Left ventricle myocardium inferior (tissue), 1 donor: Measurements from ENCODE around the gene EPB41. TPM values are rescaled to one million over a fixed set of nuclear protein-coding genes. Genes with fewer than 3 reads are reported as not detected.

ENCODE experiments used
- DNase-seq: peaks from one replicate; pipeline ENCODE4 v3.0.0-alpha.2; 2020
- H3K27ac ChIP-seq: fragments of 200-600 bp; replicated peaks from 2 replicates; pipeline ENCODE4 v1.8.0; 2021
- H3K27me3 ChIP-seq: fragments of 200-600 bp; 2 replicates; pipeline ENCODE4 v1.8.0; 2021; ENCODE audit warnings: low read depth
- H3K36me3 ChIP-seq: fragments of 200-600 bp; 2 replicates; pipeline ENCODE4 v1.8.0; 2021
- H3K4me1 ChIP-seq: fragments of 200-600 bp; 2 replicates; pipeline ENCODE4 v1.8.0; 2021
- H3K4me3 ChIP-seq: fragments of 200-600 bp; 2 replicates; pipeline ENCODE4 v1.8.0; 2021; ENCODE audit warnings: mild to moderate bottlenecking, moderate library complexity
- H3K9me3 ChIP-seq: fragments of 200-600 bp; replicated peaks from 2 replicates; pipeline ENCODE4 v1.8.0; 2021
- CTCF ChIP-seq: fragments of 200-600 bp; IDR thresholded peaks from 2 replicates; pipeline ENCODE4 v1.8.0; 2021; ENCODE audit warnings: antibody characterized with exemption, mild to moderate bottlenecking, borderline replicate concordance
- intact Hi-C: fragments of 100-400 bp; cut with micrococcal nuclease; formaldehyde crosslinking; loops from one replicate; pipeline ENCODE4 v1.11.0; 2022
- total RNA-seq: library from RNA; stranded (reverse); fragmentation: NEBNext Ultra II Directional; extraction: Animal tissue kit (Norgen Biotek cat#: 25700); gene quantifications from one replicate; pipeline ENCODE4 v1.2.1, GENCODE V29; 2021
- donor health status: DM: no; HTN: yes; CAD: no; lungs with severe emphysema.

Gene EPB41
- total RNA-seq, 1 donor from 2014 or later, result 23.4 TPM

DNA sequence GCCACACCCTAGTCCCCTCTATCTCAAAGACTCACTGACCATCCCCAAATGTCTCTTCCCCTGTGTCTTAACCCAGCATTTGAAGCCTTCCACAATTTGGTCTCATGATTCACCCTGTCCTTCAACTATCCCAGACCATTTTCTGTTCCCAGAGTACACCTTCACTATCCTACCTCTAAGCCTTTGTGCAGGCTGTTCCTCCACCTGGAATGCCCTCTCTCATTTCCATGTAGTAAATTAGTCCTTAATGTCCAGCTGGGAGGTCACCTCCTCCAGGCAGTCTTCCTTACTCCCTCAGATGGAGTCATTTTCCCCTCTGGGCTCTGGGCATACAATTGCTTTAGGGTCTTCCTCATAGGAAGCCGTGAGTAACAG lies 31.1 kb upstream of the EPB41 start:
- no peak for TF ChIP-seq CTCF
- H3K4me1 ChIP-seq, result peaks cover 47% of the 10 kb centered on the region
- no peak overlapping the region for H3K27ac ChIP-seq
- H3K4me3 ChIP-seq, result no peak overlapping the region
- H3K27me3 ChIP-seq, result peaks cover 18% of the 10 kb centered on the region
- DNase-seq, result no peak
- H3K9me3 ChIP-seq, result no peaks in the 10 kb centered on the region
- no peaks in the 10 kb centered on the region for H3K36me3 ChIP-seq
- intact Hi-C loops, result loop anchor here (5.0 kb wide), 2 partner anchors 149 to 319 kb away; no protein-coding TSS in a partner anchor

GRCh38 chr1:28885472-28885877 lies 28.9 kb upstream of the EPB41 start:
- Histone ChIP-seq H3K9me3 (no peaks in the 10 kb centered on the region), H3K4me1 (peaks cover 53% of the 10 kb centered on the region), H3K27me3 (peaks cover 23% of the 10 kb centered on the region), H3K36me3 (no peaks in the 10 kb centered on the region), H3K27ac (peak overlapping the region; percentile 80), H3K4me3 (no peak overlapping the region)
- intact Hi-C loops, result no loop called here
- no peak for TF ChIP-seq CTCF
- no peak for DNase-seq

DNA sequence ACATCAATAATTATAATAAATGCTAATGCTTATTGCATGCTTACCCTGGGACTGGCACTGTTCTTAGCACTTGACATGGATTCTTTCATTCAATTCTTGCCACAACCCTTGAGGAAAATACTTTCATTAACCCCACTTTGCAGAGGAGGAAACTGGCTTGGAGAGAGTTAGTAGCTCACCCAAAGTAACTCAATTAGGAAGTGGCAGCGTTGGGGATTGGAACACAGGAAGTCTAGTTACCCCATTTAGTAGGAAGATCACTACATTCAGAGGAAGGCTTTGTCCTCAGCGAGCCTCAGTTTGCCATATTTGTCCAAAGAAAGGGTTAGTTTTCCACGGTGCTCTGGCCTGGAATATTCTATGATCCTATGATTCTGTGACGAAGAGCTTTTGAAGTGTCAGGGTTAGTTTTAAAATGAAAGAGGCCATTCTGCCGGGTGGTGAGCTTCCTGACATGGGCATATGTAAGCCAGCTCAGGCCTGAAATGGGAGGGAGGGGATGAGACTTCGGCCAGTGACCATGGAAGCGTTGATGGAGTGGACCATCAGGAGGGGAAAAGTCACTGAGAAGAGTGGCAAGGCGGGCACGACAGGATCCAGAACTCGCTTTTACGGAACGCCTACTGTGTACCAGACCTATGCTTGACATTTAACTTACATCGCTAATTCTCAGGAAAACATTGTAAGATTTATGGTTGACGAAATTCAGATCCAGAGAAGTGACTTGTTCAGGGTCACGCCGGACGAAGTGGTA lies 28.2 kb upstream of the EPB41 start:
- Histone ChIP-seq H3K4me3 (peak overlapping the region; percentile 84), H3K9me3 (no peaks in the 10 kb centered on the region), H3K4me1 (peaks cover 53% of the 10 kb centered on the region), H3K27ac (peak overlapping the region; percentile 80), H3K27me3 (peaks cover 23% of the 10 kb centered on the region), H3K36me3 (no peaks in the 10 kb centered on the region)
- no peak for TF ChIP-seq CTCF
- intact Hi-C loops, result no loop called here
- no peak for DNase-seq

DNA sequence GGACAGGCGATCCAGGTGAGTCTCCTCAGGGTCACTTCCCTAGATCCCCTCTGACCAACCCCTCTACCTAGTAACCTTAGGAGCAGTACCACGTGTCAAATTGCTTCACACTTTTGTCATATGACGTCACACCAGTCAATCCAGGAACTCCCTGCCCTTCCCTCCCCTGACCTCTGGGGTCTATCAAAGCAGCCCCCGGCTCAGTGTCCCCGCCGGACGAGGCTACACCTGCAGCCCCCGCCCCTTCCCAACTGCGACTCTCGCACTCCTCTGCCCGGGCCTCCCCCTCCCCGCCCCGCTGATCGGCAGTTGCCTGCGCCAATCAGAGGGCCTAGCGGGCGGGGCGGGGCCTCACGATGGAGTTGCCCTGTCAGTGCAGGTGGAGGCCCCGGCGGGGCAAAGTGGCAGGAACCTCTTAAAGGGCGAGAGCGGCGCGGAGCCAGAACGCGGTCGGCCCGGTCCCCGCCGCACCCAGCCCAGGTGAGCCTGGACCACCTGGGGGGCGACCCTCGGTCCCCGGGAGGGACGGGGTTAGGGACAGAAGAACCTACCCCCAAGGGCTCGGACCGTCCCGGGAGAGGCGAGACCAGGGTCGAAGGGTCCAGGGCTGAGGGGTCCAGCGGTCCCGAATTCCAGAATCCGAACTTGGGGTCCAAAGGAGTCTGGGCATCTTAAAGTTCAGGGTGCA lies 27.5 kb upstream of the EPB41 start:
- DNase-seq, result peak; percentile 84
- intact Hi-C loops, result no loop called here
- H3K4me3 ChIP-seq, result peak overlapping the region; percentile 84
- TF ChIP-seq CTCF, result no peak
- H3K9me3 ChIP-seq, result no peaks in the 10 kb centered on the region
- peaks cover 23% of the 10 kb centered on the region for H3K27me3 ChIP-seq
- peak overlapping the region; percentile 80 for H3K27ac ChIP-seq
- no peaks in the 10 kb centered on the region for H3K36me3 ChIP-seq
- peaks cover 53% of the 10 kb centered on the region for H3K4me1 ChIP-seq

- Histone ChIP-seq H3K27ac (peak overlapping the region; percentile 80), H3K27me3 (peaks cover 23% of the 10 kb centered on the region), H3K4me1 (peaks cover 50% of the 10 kb centered on the region), H3K4me3 (peak overlapping the region; percentile 84), H3K9me3 (no peaks in the 10 kb centered on the region), H3K36me3 (no peaks in the 10 kb centered on the region)
- TF ChIP-seq CTCF, result no peak
- peak; percentile 18 for DNase-seq
- intact Hi-C loops, result no loop called here
Measured at GRCh38 chr1:28887419-28887834, 26.9 kb upstream of the EPB41 start.
